Measurements from ENCODE around the gene ATXN10.

ATXN10 gene

GRCh38 chr22:45650721-45651120 is 20.9 kb upstream of the ATXN10 start:
- Histone ChIP-seq H3K27ac (ENCODE audit: low read depth, low read length) (no peak overlapping the region), H3K9me2 (replicated peaks; ENCODE audit: insufficient read depth, low read length) (no peaks in the 10 kb centered on the region), H4K20me1 (ENCODE audit: low read depth, low read length) (no peaks in the 10 kb centered on the region), H3K4me3 (ENCODE audit: insufficient read depth, low read length, poor library complexity, severe bottlenecking) (no peak overlapping the region), H3K36me3 (ENCODE audit: low read length) (no peaks in the 10 kb centered on the region), H3K4me2 (ENCODE audit: low read depth, low read length, poor library complexity, severe bottlenecking) (no peak overlapping the region), H2AFZ (ENCODE audit: low read depth, low read length, severe bottlenecking) (no peak overlapping the region), H3K9me3 (ENCODE audit: insufficient read depth, low read length) (no peaks in the 10 kb centered on the region), H3F3A (ENCODE audit: insufficient read depth) (no peaks in the 10 kb centered on the region), H3K79me2 (ENCODE audit: insufficient read depth, low read length) (no peaks in the 10 kb centered on the region), H3K27me3 (ENCODE audit: low read length) (no peaks in the 10 kb centered on the region), H3K9ac (ENCODE audit: low read length) (no peak overlapping the region)
- TF ChIP-seq EZH2phosphoT487 (conservative IDR thresholded peaks at IDR 0.05; ENCODE audit: low read length) (no peak), CTCF (IDR thresholded peaks at IDR 0.05; ENCODE audit: insufficient read depth, low read length, poor library complexity, severe bottlenecking) (no peak)

GRCh38 chr22:45651931-45652528 is 19.6 kb upstream of the ATXN10 start:
- H3K27me3 ChIP-seq (ENCODE audit: low read length): no peaks in the 10 kb centered on the region
- no peak overlapping the region for H3K9ac ChIP-seq (ENCODE audit: low read length)
- H4K20me1 ChIP-seq (ENCODE audit: low read depth, low read length): no peaks in the 10 kb centered on the region
- TF ChIP-seq EZH2phosphoT487 (conservative IDR thresholded peaks at IDR 0.05; ENCODE audit: low read length) (no peak), CTCF (IDR thresholded peaks at IDR 0.05; ENCODE audit: insufficient read depth, low read length, poor library complexity, severe bottlenecking) (no peak)
- no peak overlapping the region for H2AFZ ChIP-seq (ENCODE audit: low read depth, low read length, severe bottlenecking)
- no peaks in the 10 kb centered on the region for H3K79me2 ChIP-seq (ENCODE audit: insufficient read depth, low read length)
- no peaks in the 10 kb centered on the region for H3F3A ChIP-seq (ENCODE audit: insufficient read depth)
- H3K4me2 ChIP-seq (ENCODE audit: low read depth, low read length, poor library complexity, severe bottlenecking): no peak overlapping the region
- no peaks in the 10 kb centered on the region for H3K36me3 ChIP-seq (ENCODE audit: low read length)
- no peak overlapping the region for H3K27ac ChIP-seq (ENCODE audit: low read depth, low read length)
- no peaks in the 10 kb centered on the region for H3K9me3 ChIP-seq (ENCODE audit: insufficient read depth, low read length)
- no peaks in the 10 kb centered on the region for H3K9me2 ChIP-seq (replicated peaks; ENCODE audit: insufficient read depth, low read length)
- H3K4me3 ChIP-seq (ENCODE audit: insufficient read depth, low read length, poor library complexity, severe bottlenecking): no peak overlapping the region

GRCh38 chr22:45656577-45656976 is 15.1 kb upstream of the ATXN10 start:
- Histone ChIP-seq H3K9me3 (ENCODE audit: insufficient read depth, low read length) (no peaks in the 10 kb centered on the region), H4K20me1 (ENCODE audit: low read depth, low read length) (no peaks in the 10 kb centered on the region), H3K79me2 (ENCODE audit: insufficient read depth, low read length) (no peaks in the 10 kb centered on the region), H2AFZ (ENCODE audit: low read depth, low read length, severe bottlenecking) (no peak overlapping the region), H3K27ac (ENCODE audit: low read depth, low read length) (no peak overlapping the region), H3K9me2 (replicated peaks; ENCODE audit: insufficient read depth, low read length) (no peaks in the 10 kb centered on the region), H3K4me3 (ENCODE audit: insufficient read depth, low read length, poor library complexity, severe bottlenecking) (no peak overlapping the region), H3K36me3 (ENCODE audit: low read length) (no peaks in the 10 kb centered on the region), H3K4me2 (ENCODE audit: low read depth, low read length, poor library complexity, severe bottlenecking) (no peak overlapping the region), H3K9ac (ENCODE audit: low read length) (no peak overlapping the region), H3K27me3 (ENCODE audit: low read length) (no peaks in the 10 kb centered on the region), H3F3A (ENCODE audit: insufficient read depth) (no peaks in the 10 kb centered on the region)
- no peak for TF ChIP-seq CTCF (IDR thresholded peaks at IDR 0.05; ENCODE audit: insufficient read depth, low read length, poor library complexity, severe bottlenecking)
- TF ChIP-seq EZH2phosphoT487 (conservative IDR thresholded peaks at IDR 0.05; ENCODE audit: low read length): no peak
